Left ventricle myocardium inferior (tissue), 1 donor: ENCODE data around the gene STX16. TPM values are rescaled to one million over a fixed set of nuclear protein-coding genes. Genes with fewer than 3 reads are reported as not detected.
A peak's percentile ranks its signal among the peaks of the same experiment; 100 is the strongest.

Experiments used
- DNase-seq: peaks from one replicate; pipeline ENCODE4 v3.0.0-alpha.2; 2020
- H3K27ac ChIP-seq: fragments of 200-600 bp; replicated peaks from 2 replicates; pipeline ENCODE4 v1.8.0; 2021
- H3K27me3 ChIP-seq: fragments of 200-600 bp; 2 replicates; pipeline ENCODE4 v1.8.0; 2021; ENCODE audit warnings: low read depth
- H3K36me3 ChIP-seq: fragments of 200-600 bp; 2 replicates; pipeline ENCODE4 v1.8.0; 2021
- H3K4me1 ChIP-seq: fragments of 200-600 bp; 2 replicates; pipeline ENCODE4 v1.8.0; 2021
- H3K4me3 ChIP-seq: fragments of 200-600 bp; 2 replicates; pipeline ENCODE4 v1.8.0; 2021; ENCODE audit warnings: mild to moderate bottlenecking, moderate library complexity
- H3K9me3 ChIP-seq: fragments of 200-600 bp; replicated peaks from 2 replicates; pipeline ENCODE4 v1.8.0; 2021
- CTCF ChIP-seq: fragments of 200-600 bp; IDR thresholded peaks from 2 replicates; pipeline ENCODE4 v1.8.0; 2021; ENCODE audit warnings: antibody characterized with exemption, mild to moderate bottlenecking, borderline replicate concordance
- intact Hi-C: fragments of 100-400 bp; cut with micrococcal nuclease; formaldehyde crosslinking; loops from one replicate; pipeline ENCODE4 v1.11.0; 2022
- total RNA-seq: library from RNA; stranded (reverse); fragmentation: NEBNext Ultra II Directional; extraction: Animal tissue kit (Norgen Biotek cat#: 25700); gene quantifications from one replicate; pipeline ENCODE4 v1.2.1, GENCODE V29; 2021
- donor health status: DM: no; HTN: yes; CAD: no; lungs with severe emphysema.

STX16 gene
- total RNA-seq, 1 donor from 2014 or later = 28.0 TPM

- peaks cover 49% of the 10 kb centered on the region for H3K27me3 ChIP-seq
- H3K4me1 ChIP-seq = no peaks in the 10 kb centered on the region
- DNase-seq = no peak
- TF ChIP-seq CTCF = no peak
- H3K27ac ChIP-seq = no peak overlapping the region
- peaks cover 7% of the 10 kb centered on the region for H3K9me3 ChIP-seq
- no peak overlapping the region for H3K4me3 ChIP-seq
- intact Hi-C loops = no loop called here
- H3K36me3 ChIP-seq = no peaks in the 10 kb centered on the region
Observed at GRCh38 chr20:58619864-58620431, 31.1 kb upstream of the STX16 start.

GRCh38 chr20:58621906-58622548, 29.1 kb upstream of the STX16 start:
- Histone ChIP-seq H3K27ac (no peak overlapping the region), H3K4me1 (no peaks in the 10 kb centered on the region)
- DNase-seq = no peak

GRCh38 chr20:58622671-58623578, 28.2 kb upstream of the STX16 start:
- Histone ChIP-seq H3K27me3 (peaks cover 35% of the 10 kb centered on the region), H3K9me3 (no peaks in the 10 kb centered on the region), H3K4me1 (no peaks in the 10 kb centered on the region), H3K4me3 (no peak overlapping the region), H3K36me3 (no peaks in the 10 kb centered on the region), H3K27ac (no peak overlapping the region)
- no peak for TF ChIP-seq CTCF
- no peak for DNase-seq
- intact Hi-C loops = no loop called here

More at GRCh38 chr20:58621906-58622548, 29.1 kb upstream of the STX16 start:
- TF ChIP-seq CTCF = no peak
- Histone ChIP-seq H3K36me3 (no peaks in the 10 kb centered on the region), H3K9me3 (peaks cover 6% of the 10 kb centered on the region), H3K4me3 (no peak overlapping the region), H3K27me3 (peaks cover 40% of the 10 kb centered on the region)
- intact Hi-C loops = no loop called here

- TF ChIP-seq CTCF = no peak
- no peaks in the 10 kb centered on the region for H3K4me1 ChIP-seq
- no peak overlapping the region for H3K4me3 ChIP-seq
- intact Hi-C loops = no loop called here
- H3K27ac ChIP-seq = no peak overlapping the region
- no peaks in the 10 kb centered on the region for H3K9me3 ChIP-seq
- H3K36me3 ChIP-seq = no peaks in the 10 kb centered on the region
- DNase-seq = peak; percentile 40
- peaks cover 27% of the 10 kb centered on the region for H3K27me3 ChIP-seq
Observed at GRCh38 chr20:58623579-58624473, 27.3 kb upstream of the STX16 start.

GRCh38 chr20:58624687-58625086, 26.4 kb upstream of the STX16 start:
- Histone ChIP-seq H3K9me3 (no peaks in the 10 kb centered on the region), H3K27ac (no peak overlapping the region), H3K4me3 (no peak overlapping the region), H3K27me3 (peaks cover 23% of the 10 kb centered on the region), H3K4me1 (no peaks in the 10 kb centered on the region), H3K36me3 (no peaks in the 10 kb centered on the region)
- DNase-seq = no peak
- TF ChIP-seq CTCF = no peak
- intact Hi-C loops = no loop called here
